HepG2 (cell line): Measurements from ENCODE around the gene ZNF813. TPM values are rescaled to one million over a fixed set of nuclear protein-coding genes. Genes with fewer than 3 reads are reported as not detected.

Source experiments
- ATAC-seq: fragments of 200-7000 bp; cut with Tn5 transposase; 3 replicates; pipeline ENCODE4 v1.9.1; 2020; ENCODE audit warnings: mild to moderate bottlenecking, moderate library complexity
- BruUV-seq: library from RNA; stranded (reverse); fragments of 400-500 nt; replicated peaks from 2 replicates; lab custom pipeline; 2021; lab: Mats Ljungman, UMichigan
- CTCF ChIA-PET: fragments of 300-600 bp; formaldehyde crosslinking; extraction: SDS; loops from one replicate; lab custom pipeline; 2021; ENCODE audit warnings: low total read pairs, inconsistent platforms, low intra/inter-chr PET ratio; lab: Yijun Ruan, JAX
- POLR2A ChIA-PET: fragments of 350-600 bp; sonication (Branson Sonifier 250); formaldehyde crosslinking; loops from one replicate; lab custom pipeline; 2020; ENCODE audit warnings: antibody characterized with exemption, inconsistent platforms; lab: Yijun Ruan, JAX
- DNase-seq: peaks from one replicate; pipeline ENCODE4 v3.0.0-alpha.2; 2015; ENCODE audit warnings: low spot score
- FAIRE-seq: peaks from 3 replicates; lab custom pipeline; 2011; peaks lifted over from hg19 to GRCh38; lab: Jason Lieb, UNC
- H2AFZ ChIP-seq: one replicate; pipeline ENCODE4 v1.6.1; 2011; ENCODE audit warnings: low read length, inconsistent platforms
- H3K27ac ChIP-seq: fragments of 300-600 bp; 3 replicates; pipeline ENCODE4 v1.8.0; 2011; ENCODE audit warnings: mixed run types, mild to moderate bottlenecking, mixed read lengths, low read length, inconsistent platforms; ENCODE audit not compliant: insufficient read depth; ENCODE audit errors: extremely low read length
- H3K27me3 ChIP-seq, 2 experiments: fragments of 200-600 bp in 1 of 2; 2 replicates in 1 of 2; 3 replicates in 1 of 2; pipeline versions ENCODE4 v1.6.0 to v1.8.0; 2011; ENCODE audit warnings: low read length in 2 of 2, mild to moderate bottlenecking in 2 of 2, moderate library complexity in 2 of 2, inconsistent platforms in 1 of 2; ENCODE audit not compliant: insufficient read depth in 2 of 2, control insufficient read depth in 1 of 2
- H3K36me3 ChIP-seq, 2 experiments: fragments of 200-600 bp in 1 of 2; replicated peaks in 1 of 2; 2 replicates in 1 of 2; 3 replicates in 1 of 2; pipeline versions ENCODE4 v1.5.1 to v1.8.0; 2011; ENCODE audit warnings: low read length in 2 of 2, inconsistent platforms in 1 of 2; ENCODE audit not compliant: insufficient read depth in 2 of 2, control insufficient read depth in 1 of 2
- H3K4me1 ChIP-seq: 2 replicates; pipeline ENCODE4 v1.5.1; 2012; ENCODE audit warnings: low read length, inconsistent platforms; ENCODE audit not compliant: insufficient read depth
- H3K4me2 ChIP-seq: 2 replicates; pipeline ENCODE4 v1.6.0; 2011; ENCODE audit warnings: low read depth, low read length, inconsistent platforms
- H3K4me3 ChIP-seq, 3 experiments: fragments of 200-600 bp in 1 of 3; sonication (generic), shearing (Covaris generic) in 1 of 3; replicated peaks in 1 of 3; 2 replicates each; pipeline ENCODE4 v1.5.1; 2011 to 2016; ENCODE audit warnings: low read length in 3 of 3, inconsistent platforms in 2 of 3, low read depth in 2 of 3, mild to moderate bottlenecking in 2 of 3, control low read depth in 1 of 3, mixed read lengths in 1 of 3; ENCODE audit not compliant: insufficient read depth in 1 of 3
- H3K79me2 ChIP-seq: one replicate; pipeline ENCODE4 v1.6.1; 2011; ENCODE audit warnings: low read length, inconsistent platforms; ENCODE audit not compliant: insufficient read depth
- H3K9ac ChIP-seq: 2 replicates; pipeline ENCODE4 v1.6.0; 2011; ENCODE audit warnings: mild to moderate bottlenecking, low read depth, low read length, inconsistent platforms; ENCODE audit not compliant: insufficient read depth
- H3K9me3 ChIP-seq: 2 replicates; pipeline ENCODE4 v1.5.1; 2012; ENCODE audit warnings: mild to moderate bottlenecking, low read length
- H4K20me1 ChIP-seq: 2 replicates; pipeline ENCODE4 v1.6.0; 2011; ENCODE audit warnings: inconsistent platforms, mild to moderate bottlenecking, low read length, moderate library complexity; ENCODE audit not compliant: insufficient read depth
- ATF7 ChIP-seq, 2 experiments: fragments of 450-650 bp in 1 of 2; sonication (generic) in 1 of 2; formaldehyde crosslinking in 1 of 2; IDR thresholded peaks; 2 replicates each; pipeline versions ENCODE4 v1.4.0 to v1.6.1; 2016 to 2020; ENCODE audit warnings: antibody characterized with exemption in 1 of 2, mild to moderate bottlenecking in 1 of 2, missing genetic modification reagents in 1 of 2
- KDM5A ChIP-seq: fragments of 200-600 bp; sonication (generic); IDR thresholded peaks from 2 replicates; pipeline ENCODE4 v1.7.0; 2018; ENCODE audit warnings: antibody characterized with exemption, mild to moderate bottlenecking, low read length, borderline replicate concordance
- MEF2D ChIP-seq: sonication (generic); formaldehyde crosslinking; IDR thresholded peaks from 2 replicates; pipeline ENCODE4 v1.5.1; 2020; ENCODE audit warnings: mild to moderate bottlenecking, missing genetic modification reagents
- MIXL1 ChIP-seq: IDR thresholded peaks from 2 replicates; pipeline ENCODE4 v1.6.1; 2016
- POLR2G ChIP-seq: fragments of 200-400 bp; formaldehyde crosslinking; IDR thresholded peaks from 2 replicates; pipeline ENCODE4 v1.6.1; 2018; ENCODE audit warnings: mild to moderate bottlenecking, low read depth, low read length, moderate library complexity
- RFX1 ChIP-seq: fragments of 450-650 bp; IDR thresholded peaks from 2 replicates; pipeline ENCODE4 v1.6.1; 2017
- TRAFD1 ChIP-seq: sonication (generic); formaldehyde crosslinking; IDR thresholded peaks from 2 replicates; pipeline ENCODE4 v1.5.1; 2020; ENCODE audit warnings: missing genetic modification reagents, mild to moderate bottlenecking, borderline replicate concordance
- ZBTB1 ChIP-seq: sonication (generic); formaldehyde crosslinking; IDR thresholded peaks from 2 replicates; pipeline ENCODE4 v1.4.0; 2020; ENCODE audit warnings: missing genetic modification reagents, borderline replicate concordance
- ZBTB14 ChIP-seq: sonication (generic); formaldehyde crosslinking; IDR thresholded peaks from 2 replicates; pipeline ENCODE4 v1.4.0; 2020; ENCODE audit warnings: missing genetic modification reagents
- ZBTB7B ChIP-seq: sonication (generic); formaldehyde crosslinking; IDR thresholded peaks from 2 replicates; pipeline ENCODE4 v1.4.0; 2020; ENCODE audit warnings: missing genetic modification reagents
- ZFP36L2 ChIP-seq: sonication (generic); formaldehyde crosslinking; IDR thresholded peaks from 2 replicates; pipeline ENCODE4 v1.4.0; 2020; ENCODE audit warnings: missing genetic modification reagents
- ZNF382 ChIP-seq: sonication (generic); formaldehyde crosslinking; IDR thresholded peaks from 2 replicates; pipeline ENCODE4 v1.5.0; 2020; ENCODE audit warnings: missing genetic modification reagents, mild to moderate bottlenecking, borderline replicate concordance
- ZNF557 ChIP-seq: sonication (generic); formaldehyde crosslinking; IDR thresholded peaks from 2 replicates; pipeline ENCODE4 v1.4.0; 2020; ENCODE audit warnings: missing genetic modification reagents
- ZNF567 ChIP-seq: sonication (generic); formaldehyde crosslinking; IDR thresholded peaks from 2 replicates; pipeline ENCODE4 v1.8.1; 2023; ENCODE audit warnings: mild to moderate bottlenecking, missing genetic modification reagents, borderline replicate concordance
- ZNF609 ChIP-seq: sonication (generic); formaldehyde crosslinking; IDR thresholded peaks from 2 replicates; pipeline ENCODE4 v1.4.0; 2020; ENCODE audit warnings: mild to moderate bottlenecking, missing genetic modification reagents, borderline replicate concordance
- ZNF761 ChIP-seq: sonication (generic); formaldehyde crosslinking; conservative IDR thresholded peaks from 2 replicates; pipeline ENCODE4 v1.4.0; 2020; ENCODE audit warnings: mild to moderate bottlenecking, missing genetic modification reagents
- ZNF891 ChIP-seq: sonication (generic); formaldehyde crosslinking; IDR thresholded peaks from 2 replicates; pipeline ENCODE4 v1.5.0; 2020; ENCODE audit warnings: mild to moderate bottlenecking, missing genetic modification reagents
- WGBS: methylation state at CpG from one replicate; pipeline ENCODE4 v1.1.6; 2017; ENCODE audit warnings: low lambda C conversion rate; 5-methylcytosine and 5-hydroxymethylcytosine counted together
- in situ Hi-C: cut with HindIII; loops from 2 replicates; pipeline ENCODE4 v1.10.0; 2017; ENCODE audit warnings: low pct_unique_long_range_greater_than_20kb; ENCODE audit not compliant: extremely low pct_ligation_motif_present
- intact Hi-C: fragments of 100-400 bp; cut with micrococcal nuclease; formaldehyde crosslinking; loops from one replicate; pipeline ENCODE4 v1.10.0; 2022; ENCODE audit not compliant: unreplicated experiment
- polyA plus RNA-seq, 8 experiments: library from polyadenylated mRNA; depleted of rRNA in 3 of 8; stranded (reverse) in 7 of 8; unstranded in 1 of 8; fragments of >200 nt; fragmentation: Illumina TruSeq in 4 of 8; extraction: Trizol in 4 of 8; gene quantifications; 2 replicates each; pipeline versions ENCODE4 v1.2.1 to v1.2.3, GENCODE V29; 2011 to 2016; ENCODE audit warnings: low read depth in 4 of 8, missing spikeins in 1 of 8, mixed read lengths in 1 of 8; ENCODE audit not compliant: insufficient read depth in 1 of 8
- total RNA-seq, 5 experiments: library from RNA; depleted of rRNA; stranded (reverse); fragments of >200 nt; fragmentation: Illumina TruSeq; extraction: Trizol; gene quantifications; 2 replicates each; pipeline ENCODE4 v1.2.3, GENCODE V29; 2016; ENCODE audit warnings: low read depth in 1 of 5

Gene ZNF813
- total and polyA plus RNA-seq, 2 of the 13 experiments (the other 11 are each of a cell fraction or from before 2014, with no cell fraction given): 2.1 to 8.9 TPM

GRCh38 chr19:53520547-53521372 is 53.2 kb downstream of the ZNF813 start:
- in situ Hi-C loops: no loop called here
- Histone ChIP-seq H3K36me3 (no peaks in the 10 kb centered on the region), H3K27ac (peak overlapping the region; percentile 36), H3K9me3 (peaks cover 6% of the 10 kb centered on the region), H3K4me3 (peak overlapping the region; percentile 72 to 79 (median 73); a peak in 5 of 6 replicates), H4K20me1 (no peaks in the 10 kb centered on the region), H3K4me1 (peaks cover 35% of the 10 kb centered on the region), H2AFZ (no peak overlapping the region), H3K79me2 (peaks cover 6% of the 10 kb centered on the region), H3K27me3 (no peaks in the 10 kb centered on the region), H3K4me2 (peak overlapping the region; percentile 74), H3K9ac (peak overlapping the region; percentile 64)
- DNase-seq: peak; percentile 87
- peak; percentile 67 for FAIRE-seq
- no TSS peak for BruUV-seq
- ChIA-PET CTCF (no interaction called here), POLR2A (interaction anchor here (0.9 to 1.3 kb wide), 5 partner anchors 11 to 16 kb away, joined by 3 to 7 read pairs (median 5); partner anchors contain the start of gene ZNF331)
- intact Hi-C loops: no loop called here
- 70% methylated on average over 41 of the region's 46 CpGs for WGBS
- peak; percentile 98 for ATAC-seq
- TF ChIP-seq ATF7 (IDR thresholded peaks at IDR 0.05) (no peak), ATF7 (CRISPR knock-in tag; IDR thresholded peaks at IDR 0.05) (no peak), POLR2G (no peak), TRAFD1 (CRISPR knock-in tag) (no peak), MIXL1 (CRISPR knock-in tag) (no peak), KDM5A (peak; percentile 84), ZNF567 (CRISPR knock-in tag) (no peak), ZNF891 (no peak), ZNF609 (CRISPR knock-in tag) (no peak), MEF2D (CRISPR knock-in tag) (no peak), ZNF382 (CRISPR knock-in tag) (no peak), ZFP36L2 (CRISPR knock-in tag) (no peak), ZNF761 (CRISPR knock-in tag) (no peak), RFX1 (no peak), ZBTB7B (no peak), ZBTB1 (CRISPR knock-in tag) (no peak), ZBTB14 (CRISPR knock-in tag) (no peak), ZNF557 (CRISPR knock-in tag) (no peak)
